MCF 10A (cell line): ENCODE results near the gene AFP. TPM values are rescaled to one million over a fixed set of nuclear protein-coding genes. Genes with fewer than 3 reads are reported as not detected.

Source experiments
- BruUV-seq: library from RNA; stranded (reverse); fragments of 400-500 nt; replicated peaks from 2 replicates; lab custom pipeline; 2021; lab: Mats Ljungman, UMichigan
- CTCF ChIA-PET: fragments of 300-600 bp; sonication (Branson Sonifier 250); formaldehyde crosslinking; extraction: SDS; loops from one replicate; lab custom pipeline; 2021; ENCODE audit warnings: antibody characterized with exemption, inconsistent platforms; lab: Yijun Ruan, JAX
- POLR2A ChIA-PET: fragments of 300-600, 350-650 bp; sonication (Branson Sonifier 250); formaldehyde crosslinking; extraction: SDS; loops from one replicate; lab custom pipeline; 2020; ENCODE audit warnings: antibody characterized with exemption, inconsistent platforms; lab: Yijun Ruan, JAX
- DNase-seq: peaks from one replicate; pipeline ENCODE4 v3.0.0-alpha.2; 2018; ENCODE audit not compliant: unreplicated experiment
- H3K27ac Mint-ChIP-seq: one replicate; pipeline ENCODE4 v1.8.0; 2022; ENCODE audit warnings: mild to moderate bottlenecking, low read depth, mixed read lengths; ENCODE audit not compliant: unreplicated experiment
- H3K27me3 Mint-ChIP-seq: one replicate; pipeline ENCODE4 v1.8.0; 2022; ENCODE audit warnings: mixed read lengths; ENCODE audit not compliant: insufficient read depth, unreplicated experiment
- H3K36me3 Mint-ChIP-seq: one replicate; pipeline ENCODE4 v1.8.0; 2022; ENCODE audit warnings: mild to moderate bottlenecking, moderate library complexity, mixed read lengths; ENCODE audit not compliant: insufficient read depth, unreplicated experiment
- H3K4me1 Mint-ChIP-seq: one replicate; pipeline ENCODE4 v1.8.0; 2022; ENCODE audit warnings: mixed read lengths; ENCODE audit not compliant: insufficient read depth, unreplicated experiment
- H3K4me3 Mint-ChIP-seq: one replicate; pipeline ENCODE4 v1.8.0; 2022; ENCODE audit warnings: mild to moderate bottlenecking, moderate library complexity, mixed read lengths; ENCODE audit not compliant: unreplicated experiment
- H3K9me3 Mint-ChIP-seq: one replicate; pipeline ENCODE4 v1.8.0; 2022; ENCODE audit warnings: mixed read lengths; ENCODE audit not compliant: unreplicated experiment
- intact Hi-C: fragments of 100-400 bp; cut with micrococcal nuclease; formaldehyde crosslinking; loops from 2 replicates; pipeline ENCODE4 v1.14.1; 2022
- total RNA-seq: library from RNA; stranded (reverse); gene quantifications from 2 replicates; pipeline ENCODE4 v1.2.3, GENCODE V29; 2022
- TF ChIP-seq, protein P1 (sequence below): fragments of 200-600 bp; IDR thresholded peaks from one replicate; pipeline ENCODE4 v1.8.0; 2022; ENCODE audit warnings: antibody characterized with exemption, mild to moderate bottlenecking; ENCODE audit not compliant: unreplicated experiment

Gene AFP
- total RNA-seq, 1 experiment from 2014 or later = not detected

DNA sequence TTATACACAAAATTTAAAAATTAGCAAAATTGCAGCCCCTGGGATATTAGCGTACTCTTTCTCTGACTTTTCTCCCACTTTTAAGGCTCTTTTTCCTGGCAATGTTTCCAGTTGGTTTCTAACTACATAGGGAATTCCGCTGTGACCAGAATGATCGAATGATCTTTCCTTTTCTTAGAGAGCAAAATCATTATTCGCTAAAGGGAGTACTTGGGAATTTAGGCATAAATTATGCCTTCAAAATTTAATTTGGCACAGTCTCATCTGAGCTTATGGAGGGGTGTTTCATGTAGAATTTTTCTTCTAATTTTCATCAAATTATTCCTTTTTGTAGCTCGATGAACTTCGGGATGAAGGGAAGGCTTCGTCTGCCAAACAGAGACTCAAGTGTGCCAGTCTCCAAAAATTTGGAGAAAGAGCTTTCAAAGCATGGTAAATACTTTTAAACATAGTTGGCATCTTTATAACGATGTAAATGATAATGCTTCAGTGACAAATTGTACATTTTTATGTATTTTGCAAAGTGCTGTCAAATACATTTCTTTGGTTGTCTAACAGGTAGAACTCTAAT lies 26.0 kb upstream of the AFP start:
- no peak overlapping the region for H3K4me3 Mint-ChIP-seq
- peaks cover 23% of the 10 kb centered on the region for H3K27me3 Mint-ChIP-seq
- no peak for DNase-seq
- H3K9me3 Mint-ChIP-seq = no peaks in the 10 kb centered on the region
- POLR2A ChIA-PET = no interaction called here
- no peaks in the 10 kb centered on the region for H3K36me3 Mint-ChIP-seq
- no peaks in the 10 kb centered on the region for H3K4me1 Mint-ChIP-seq
- CTCF ChIA-PET = no interaction called here
- intact Hi-C loops = no loop called here
- BruUV-seq = no TSS peak
- TF ChIP-seq, protein P1, sequence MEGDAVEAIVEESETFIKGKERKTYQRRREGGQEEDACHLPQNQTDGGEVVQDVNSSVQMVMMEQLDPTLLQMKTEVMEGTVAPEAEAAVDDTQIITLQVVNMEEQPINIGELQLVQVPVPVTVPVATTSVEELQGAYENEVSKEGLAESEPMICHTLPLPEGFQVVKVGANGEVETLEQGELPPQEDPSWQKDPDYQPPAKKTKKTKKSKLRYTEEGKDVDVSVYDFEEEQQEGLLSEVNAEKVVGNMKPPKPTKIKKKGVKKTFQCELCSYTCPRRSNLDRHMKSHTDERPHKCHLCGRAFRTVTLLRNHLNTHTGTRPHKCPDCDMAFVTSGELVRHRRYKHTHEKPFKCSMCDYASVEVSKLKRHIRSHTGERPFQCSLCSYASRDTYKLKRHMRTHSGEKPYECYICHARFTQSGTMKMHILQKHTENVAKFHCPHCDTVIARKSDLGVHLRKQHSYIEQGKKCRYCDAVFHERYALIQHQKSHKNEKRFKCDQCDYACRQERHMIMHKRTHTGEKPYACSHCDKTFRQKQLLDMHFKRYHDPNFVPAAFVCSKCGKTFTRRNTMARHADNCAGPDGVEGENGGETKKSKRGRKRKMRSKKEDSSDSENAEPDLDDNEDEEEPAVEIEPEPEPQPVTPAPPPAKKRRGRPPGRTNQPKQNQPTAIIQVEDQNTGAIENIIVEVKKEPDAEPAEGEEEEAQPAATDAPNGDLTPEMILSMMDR = no peak
- no peak overlapping the region for H3K27ac Mint-ChIP-seq

DNA sequence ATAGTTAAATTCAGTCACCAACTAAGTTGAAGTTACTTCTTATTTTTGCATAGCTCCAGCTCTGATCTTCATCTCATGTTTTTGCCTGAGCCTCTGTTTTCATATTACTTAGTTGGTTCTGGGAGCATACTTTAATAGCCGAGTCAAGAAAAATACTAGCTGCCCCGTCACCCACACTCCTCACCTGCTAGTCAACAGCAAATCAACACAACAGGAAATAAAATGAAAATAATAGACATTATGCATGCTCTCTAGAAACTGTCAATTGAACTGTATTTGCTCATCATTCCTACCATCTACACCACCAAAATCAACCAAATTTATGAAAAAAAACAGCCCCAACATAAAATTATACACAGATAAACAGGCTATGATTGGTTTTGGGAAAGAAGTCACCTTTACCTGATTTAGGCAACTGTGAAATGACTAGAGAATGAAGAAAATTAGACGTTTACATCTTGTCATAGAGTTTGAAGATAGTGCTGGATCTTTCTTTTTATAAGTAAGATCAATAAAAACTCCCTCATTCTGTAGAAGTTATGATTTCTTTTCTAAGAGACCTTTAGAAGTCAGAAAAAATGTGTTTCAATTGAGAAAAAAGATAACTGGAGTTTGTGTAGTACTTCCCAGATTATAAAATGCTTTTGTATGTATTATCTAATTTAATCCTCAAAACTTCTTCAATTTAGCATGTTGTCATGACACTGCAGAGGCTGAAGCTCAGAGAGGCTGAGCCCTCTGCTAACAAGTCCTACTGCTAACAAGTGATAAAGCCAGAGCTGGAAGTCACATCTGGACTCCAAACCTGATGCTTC lies 24.9 kb upstream of the AFP start:
- Mint-ChIP-seq H3K36me3 (no peaks in the 10 kb centered on the region), H3K9me3 (no peaks in the 10 kb centered on the region), H3K4me1 (no peaks in the 10 kb centered on the region), H3K27ac (no peak overlapping the region), H3K27me3 (peaks cover 33% of the 10 kb centered on the region), H3K4me3 (no peak overlapping the region)
- TF ChIP-seq, protein P1 = no peak
- no TSS peak for BruUV-seq
- DNase-seq = no peak
- intact Hi-C loops = no loop called here
- CTCF ChIA-PET = no interaction called here
- POLR2A ChIA-PET = no interaction called here

DNA sequence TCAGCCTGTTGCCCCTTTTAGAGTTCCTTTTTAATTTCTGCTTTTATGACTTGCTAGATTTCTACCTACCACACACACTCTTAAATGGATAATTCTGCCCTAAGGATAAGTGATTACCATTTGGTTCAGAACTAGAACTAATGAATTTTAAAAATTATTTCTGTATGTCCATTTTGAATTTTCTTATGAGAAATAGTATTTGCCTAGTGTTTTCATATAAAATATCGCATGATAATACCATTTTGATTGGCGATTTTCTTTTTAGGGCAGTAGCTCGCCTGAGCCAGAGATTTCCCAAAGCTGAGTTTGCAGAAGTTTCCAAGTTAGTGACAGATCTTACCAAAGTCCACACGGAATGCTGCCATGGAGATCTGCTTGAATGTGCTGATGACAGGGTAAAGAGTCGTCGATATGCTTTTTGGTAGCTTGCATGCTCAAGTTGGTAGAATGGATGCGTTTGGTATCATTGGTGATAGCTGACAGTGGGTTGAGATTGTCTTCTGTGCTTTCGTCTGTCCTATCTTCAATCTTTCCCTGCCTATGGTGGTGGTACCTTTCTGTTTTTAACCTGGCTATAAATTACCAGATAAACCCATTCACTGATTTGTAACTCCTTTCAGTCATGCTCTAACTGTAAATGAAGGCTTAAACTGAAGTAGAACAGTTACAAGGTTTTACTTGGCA lies 24.1 kb upstream of the AFP start:
- no peaks in the 10 kb centered on the region for H3K36me3 Mint-ChIP-seq
- H3K4me1 Mint-ChIP-seq = no peaks in the 10 kb centered on the region
- DNase-seq = no peak
- BruUV-seq = no TSS peak
- intact Hi-C loops = no loop called here
- H3K4me3 Mint-ChIP-seq = no peak overlapping the region
- H3K9me3 Mint-ChIP-seq = no peaks in the 10 kb centered on the region
- CTCF ChIA-PET = no interaction called here
- TF ChIP-seq, protein P1 = no peak
- POLR2A ChIA-PET = no interaction called here
- H3K27ac Mint-ChIP-seq = no peak overlapping the region
- H3K27me3 Mint-ChIP-seq = peaks cover 41% of the 10 kb centered on the region

DNA sequence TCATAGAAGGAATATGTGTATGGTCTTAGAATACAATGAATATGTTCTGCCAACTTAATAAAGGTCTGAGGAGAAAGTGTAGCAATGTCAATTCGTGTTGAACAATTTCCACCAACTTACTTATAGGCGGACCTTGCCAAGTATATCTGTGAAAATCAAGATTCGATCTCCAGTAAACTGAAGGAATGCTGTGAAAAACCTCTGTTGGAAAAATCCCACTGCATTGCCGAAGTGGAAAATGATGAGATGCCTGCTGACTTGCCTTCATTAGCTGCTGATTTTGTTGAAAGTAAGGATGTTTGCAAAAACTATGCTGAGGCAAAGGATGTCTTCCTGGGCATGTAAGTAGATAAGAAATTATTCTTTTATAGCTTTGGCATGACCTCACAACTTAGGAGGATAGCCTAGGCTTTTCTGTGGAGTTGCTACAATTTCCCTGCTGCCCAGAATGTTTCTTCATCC lies 22.7 kb upstream of the AFP start:
- H3K27ac Mint-ChIP-seq = no peak overlapping the region
- POLR2A ChIA-PET = no interaction called here
- no peaks in the 10 kb centered on the region for H3K36me3 Mint-ChIP-seq
- TF ChIP-seq, protein P1 = no peak
- BruUV-seq = no TSS peak
- DNase-seq = no peak
- no peaks in the 10 kb centered on the region for H3K4me1 Mint-ChIP-seq
- CTCF ChIA-PET = no interaction called here
- H3K4me3 Mint-ChIP-seq = no peak overlapping the region
- peaks cover 42% of the 10 kb centered on the region for H3K27me3 Mint-ChIP-seq
- H3K9me3 Mint-ChIP-seq = no peaks in the 10 kb centered on the region
- intact Hi-C loops = no loop called here
